Astrocyte (in vitro differentiated cells and primary cell): ENCODE data around the gene DCUN1D3. TPM values are rescaled to one million over a fixed set of nuclear protein-coding genes. Genes with fewer than 3 reads are reported as not detected.

Experiments
- DNase-seq: peaks from one replicate; pipeline ENCODE4 v3.0.0-alpha.2; 2010; ENCODE audit warnings: low read depth
- FAIRE-seq: peaks from 2 replicates; lab custom pipeline; 2011; peaks lifted over from hg19 to GRCh38; lab: Jason Lieb, UNC
- H2AFZ ChIP-seq: 2 replicates; pipeline ENCODE4 v1.6.0; 2012; ENCODE audit warnings: low read depth, low read length, inconsistent platforms
- H3K27ac ChIP-seq: 2 replicates; pipeline ENCODE4 v1.5.1; 2011; ENCODE audit warnings: low read depth, low read length, inconsistent platforms
- H3K27me3 ChIP-seq: 2 replicates; pipeline ENCODE4 v1.6.0; 2011; ENCODE audit warnings: low read length, inconsistent platforms; ENCODE audit not compliant: insufficient read depth
- H3K36me3 ChIP-seq: 2 replicates; pipeline ENCODE4 v1.5.1; 2011; ENCODE audit warnings: low read length, inconsistent platforms; ENCODE audit not compliant: insufficient read depth
- H3K4me1 ChIP-seq: 2 replicates; pipeline ENCODE4 v1.5.1; 2011; ENCODE audit warnings: low read length, inconsistent platforms; ENCODE audit not compliant: insufficient read depth
- H3K4me2 ChIP-seq: 2 replicates; pipeline ENCODE4 v1.6.0; 2012; ENCODE audit warnings: low read length, inconsistent platforms
- H3K4me3 ChIP-seq: 2 replicates; pipeline ENCODE4 v1.5.1; 2011; ENCODE audit warnings: low read depth, mild to moderate bottlenecking, low read length, inconsistent platforms; ENCODE audit not compliant: insufficient read depth
- H3K79me2 ChIP-seq: 2 replicates; pipeline ENCODE4 v1.6.0; 2012; ENCODE audit warnings: mild to moderate bottlenecking, low read length, inconsistent platforms; ENCODE audit not compliant: insufficient read depth
- H3K9ac ChIP-seq: 2 replicates; pipeline ENCODE4 v1.6.0; 2012; ENCODE audit warnings: mild to moderate bottlenecking, low read length, inconsistent platforms
- H3K9me3 ChIP-seq: 2 replicates; pipeline ENCODE4 v1.5.1; 2012; ENCODE audit warnings: low read depth, mild to moderate bottlenecking, low read length, inconsistent platforms; ENCODE audit not compliant: insufficient read depth
- H4K20me1 ChIP-seq: 2 replicates; pipeline ENCODE4 v1.6.0; 2012; ENCODE audit warnings: low read length, inconsistent platforms; ENCODE audit not compliant: insufficient read depth
- H3K27ac Mint-ChIP-seq: one replicate; pipeline ENCODE4 v1.8.0; 2021; ENCODE audit warnings: mild to moderate bottlenecking, mixed read lengths; ENCODE audit not compliant: unreplicated experiment
- H3K27me3 Mint-ChIP-seq: one replicate; pipeline ENCODE4 v1.8.0; 2021; ENCODE audit warnings: low read depth, mixed read lengths; ENCODE audit not compliant: unreplicated experiment
- H3K36me3 Mint-ChIP-seq: one replicate; pipeline ENCODE4 v1.8.0; 2021; ENCODE audit warnings: low read depth, mixed read lengths; ENCODE audit not compliant: unreplicated experiment
- H3K4me1 Mint-ChIP-seq: one replicate; pipeline ENCODE4 v1.8.0; 2021; ENCODE audit warnings: low read depth, mixed read lengths; ENCODE audit not compliant: unreplicated experiment
- H3K4me3 Mint-ChIP-seq: one replicate; pipeline ENCODE4 v1.8.0; 2021; ENCODE audit warnings: mild to moderate bottlenecking, moderate library complexity, mixed read lengths; ENCODE audit not compliant: unreplicated experiment
- H3K9me3 Mint-ChIP-seq: one replicate; pipeline ENCODE4 v1.8.0; 2021; ENCODE audit warnings: mild to moderate bottlenecking, mixed read lengths; ENCODE audit not compliant: unreplicated experiment
- EZH2 ChIP-seq: IDR thresholded peaks from 2 replicates; pipeline ENCODE4 v1.6.1; 2012; ENCODE audit warnings: mild to moderate bottlenecking, low read length, inconsistent platforms; ENCODE audit not compliant: insufficient read depth
- total RNA-seq: library from RNA; stranded (reverse); gene quantifications from 2 replicates; pipeline ENCODE4 v1.2.1, GENCODE V29; 2021
- TF ChIP-seq, protein P1 (sequence below): IDR thresholded peaks from 2 replicates; pipeline ENCODE4 v1.5.1; 2011; ENCODE audit warnings: low read depth, mild to moderate bottlenecking, inconsistent platforms, low read length, moderate library complexity; ENCODE audit not compliant: insufficient read depth

The DCUN1D3 gene
- total RNA-seq, 1 donor from 2014 or later: 34.0 TPM

GRCh38 chr16:20811889-20812439 lies 88.2 kb downstream of the DCUN1D3 start:
- H3K27me3 Mint-ChIP-seq: no peaks in the 10 kb centered on the region
- no peaks in the 10 kb centered on the region for H3K4me1 Mint-ChIP-seq
- DNase-seq: no peak
- no peaks in the 10 kb centered on the region for H3K36me3 Mint-ChIP-seq
- H3K27ac Mint-ChIP-seq: no peak overlapping the region
- Histone ChIP-seq H4K20me1 (no peaks in the 10 kb centered on the region), H3K9me3 (no peaks in the 10 kb centered on the region), H3K4me3 (no peak overlapping the region), H3K9ac (no peak overlapping the region), H3K79me2 (peaks cover 4% of the 10 kb centered on the region), H3K27ac (no peak overlapping the region), H3K4me1 (peaks cover 6% of the 10 kb centered on the region), H3K4me2 (no peak overlapping the region), H3K27me3 (no peaks in the 10 kb centered on the region), H3K36me3 (peaks cover 4% of the 10 kb centered on the region), H2AFZ (no peak overlapping the region)
- no peak overlapping the region for H3K4me3 Mint-ChIP-seq
- FAIRE-seq: no peak
- H3K9me3 Mint-ChIP-seq: no peaks in the 10 kb centered on the region
- TF ChIP-seq, protein P1, sequence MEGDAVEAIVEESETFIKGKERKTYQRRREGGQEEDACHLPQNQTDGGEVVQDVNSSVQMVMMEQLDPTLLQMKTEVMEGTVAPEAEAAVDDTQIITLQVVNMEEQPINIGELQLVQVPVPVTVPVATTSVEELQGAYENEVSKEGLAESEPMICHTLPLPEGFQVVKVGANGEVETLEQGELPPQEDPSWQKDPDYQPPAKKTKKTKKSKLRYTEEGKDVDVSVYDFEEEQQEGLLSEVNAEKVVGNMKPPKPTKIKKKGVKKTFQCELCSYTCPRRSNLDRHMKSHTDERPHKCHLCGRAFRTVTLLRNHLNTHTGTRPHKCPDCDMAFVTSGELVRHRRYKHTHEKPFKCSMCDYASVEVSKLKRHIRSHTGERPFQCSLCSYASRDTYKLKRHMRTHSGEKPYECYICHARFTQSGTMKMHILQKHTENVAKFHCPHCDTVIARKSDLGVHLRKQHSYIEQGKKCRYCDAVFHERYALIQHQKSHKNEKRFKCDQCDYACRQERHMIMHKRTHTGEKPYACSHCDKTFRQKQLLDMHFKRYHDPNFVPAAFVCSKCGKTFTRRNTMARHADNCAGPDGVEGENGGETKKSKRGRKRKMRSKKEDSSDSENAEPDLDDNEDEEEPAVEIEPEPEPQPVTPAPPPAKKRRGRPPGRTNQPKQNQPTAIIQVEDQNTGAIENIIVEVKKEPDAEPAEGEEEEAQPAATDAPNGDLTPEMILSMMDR: no peak
- TF ChIP-seq EZH2: no peak

GRCh38 chr16:20807862-20808261 lies 92.3 kb downstream of the DCUN1D3 start:
- Histone ChIP-seq H3K9ac (no peak overlapping the region), H3K79me2 (peaks cover 4% of the 10 kb centered on the region), H2AFZ (no peak overlapping the region), H4K20me1 (no peaks in the 10 kb centered on the region), H3K27me3 (no peaks in the 10 kb centered on the region), H3K4me1 (no peaks in the 10 kb centered on the region), H3K27ac (no peak overlapping the region), H3K9me3 (no peaks in the 10 kb centered on the region), H3K36me3 (no peaks in the 10 kb centered on the region), H3K4me3 (no peak overlapping the region), H3K4me2 (no peak overlapping the region)
- Mint-ChIP-seq H3K9me3 (no peaks in the 10 kb centered on the region), H3K4me1 (no peaks in the 10 kb centered on the region), H3K36me3 (no peaks in the 10 kb centered on the region), H3K27ac (peak overlapping the region; percentile 18), H3K27me3 (no peaks in the 10 kb centered on the region), H3K4me3 (peak overlapping the region; percentile 97)
- FAIRE-seq (no peak), DNase-seq (no peak)
- TF ChIP-seq EZH2: no peak
- TF ChIP-seq, protein P1: no peak
